Measurements from ENCODE around the gene ERICH2.

ERICH2 gene

GRCh38 chr2:170762760-170763159 is 7.4 kb upstream of the ERICH2 start:
- H3K9me3 ChIP-seq (ENCODE audit: low read length), result no peaks in the 10 kb centered on the region
- no peaks in the 10 kb centered on the region for H3K9me2 ChIP-seq (ENCODE audit: low read depth, low read length)
- no peak overlapping the region for H3K4me2 ChIP-seq (ENCODE audit: low read length)
- TF ChIP-seq CTCF (IDR thresholded peaks at IDR 0.05; ENCODE audit: low read length) (no peak), EZH2 (IDR thresholded peaks at IDR 0.05; ENCODE audit: borderline replicate concordance, low read length) (no peak)
- H3F3A ChIP-seq (ENCODE audit: insufficient read depth, low read length), result no peaks in the 10 kb centered on the region
- H3K36me3 ChIP-seq (ENCODE audit: insufficient read depth, low read length), result no peaks in the 10 kb centered on the region
- no peak overlapping the region for H2AFZ ChIP-seq (ENCODE audit: low read length)
- H3K27ac ChIP-seq (ENCODE audit: low read depth, low read length, poor library complexity, severe bottlenecking), result no peak overlapping the region
- H3K27me3 ChIP-seq (ENCODE audit: insufficient read depth, low read length), result no peaks in the 10 kb centered on the region
- no peak overlapping the region for H3K9ac ChIP-seq (ENCODE audit: low read length)
- no peaks in the 10 kb centered on the region for H3K4me1 ChIP-seq (ENCODE audit: insufficient read depth, low read length, severe bottlenecking)
- no peaks in the 10 kb centered on the region for H3K79me2 ChIP-seq (ENCODE audit: insufficient read depth, low read length)
- no peaks in the 10 kb centered on the region for H4K20me1 ChIP-seq (ENCODE audit: insufficient read depth, low read length)
- H3K4me3 ChIP-seq (ENCODE audit: low read depth, low read length, poor library complexity, severe bottlenecking), result no peak overlapping the region

GRCh38 chr2:170763232-170763631 is 6.9 kb upstream of the ERICH2 start:
- no peaks in the 10 kb centered on the region for H3K27me3 ChIP-seq (ENCODE audit: insufficient read depth, low read length)
- H3K79me2 ChIP-seq (ENCODE audit: insufficient read depth, low read length), result no peaks in the 10 kb centered on the region
- H3K9ac ChIP-seq (ENCODE audit: low read length), result no peak overlapping the region
- no peaks in the 10 kb centered on the region for H3K9me3 ChIP-seq (ENCODE audit: low read length)
- no peak overlapping the region for H3K27ac ChIP-seq (ENCODE audit: low read depth, low read length, poor library complexity, severe bottlenecking)
- H3K4me1 ChIP-seq (ENCODE audit: insufficient read depth, low read length, severe bottlenecking), result no peaks in the 10 kb centered on the region
- H4K20me1 ChIP-seq (ENCODE audit: insufficient read depth, low read length), result no peaks in the 10 kb centered on the region
- no peak overlapping the region for H3K4me3 ChIP-seq (ENCODE audit: low read depth, low read length, poor library complexity, severe bottlenecking)
- H3K36me3 ChIP-seq (ENCODE audit: insufficient read depth, low read length), result no peaks in the 10 kb centered on the region
- H2AFZ ChIP-seq (ENCODE audit: low read length), result no peak overlapping the region
- no peak for TF ChIP-seq CTCF (IDR thresholded peaks at IDR 0.05; ENCODE audit: low read length)
- TF ChIP-seq EZH2 (IDR thresholded peaks at IDR 0.05; ENCODE audit: borderline replicate concordance, low read length), result no peak
- H3F3A ChIP-seq (ENCODE audit: insufficient read depth, low read length), result no peaks in the 10 kb centered on the region
- no peak overlapping the region for H3K4me2 ChIP-seq (ENCODE audit: low read length)
- H3K9me2 ChIP-seq (ENCODE audit: low read depth, low read length), result no peaks in the 10 kb centered on the region

DNA sequence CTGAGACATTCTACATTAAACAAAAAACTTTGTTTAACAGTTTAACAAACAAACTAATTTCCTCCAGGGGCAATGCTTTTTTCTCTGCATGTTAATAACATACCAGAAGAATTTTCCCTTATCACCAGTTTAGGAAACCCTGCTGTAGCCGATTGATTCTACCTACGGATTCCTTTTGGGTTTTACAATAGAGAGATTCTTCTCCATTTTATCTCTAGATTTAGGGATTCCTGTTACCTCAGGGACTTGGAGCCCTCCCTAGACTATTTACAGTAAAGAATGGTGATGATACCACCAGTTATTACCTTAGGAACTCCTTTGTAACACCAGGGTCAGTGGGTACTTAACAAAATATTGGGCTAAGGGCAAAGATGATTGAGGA is 5.3 kb upstream of the ERICH2 start:
- H3K36me3 ChIP-seq (ENCODE audit: insufficient read depth, low read length), result no peaks in the 10 kb centered on the region
- no peak overlapping the region for H3K27ac ChIP-seq (ENCODE audit: low read depth, low read length, poor library complexity, severe bottlenecking)
- H4K20me1 ChIP-seq (ENCODE audit: insufficient read depth, low read length), result no peaks in the 10 kb centered on the region
- no peaks in the 10 kb centered on the region for H3K79me2 ChIP-seq (ENCODE audit: insufficient read depth, low read length)
- H2AFZ ChIP-seq (ENCODE audit: low read length), result no peak overlapping the region
- H3K9ac ChIP-seq (ENCODE audit: low read length), result no peak overlapping the region
- no peaks in the 10 kb centered on the region for H3K9me3 ChIP-seq (ENCODE audit: low read length)
- H3K27me3 ChIP-seq (ENCODE audit: insufficient read depth, low read length), result no peaks in the 10 kb centered on the region
- no peak overlapping the region for H3K4me2 ChIP-seq (ENCODE audit: low read length)
- no peaks in the 10 kb centered on the region for H3K9me2 ChIP-seq (ENCODE audit: low read depth, low read length)
- no peak overlapping the region for H3K4me3 ChIP-seq (ENCODE audit: low read depth, low read length, poor library complexity, severe bottlenecking)
- TF ChIP-seq CTCF (IDR thresholded peaks at IDR 0.05; ENCODE audit: low read length) (no peak), EZH2 (IDR thresholded peaks at IDR 0.05; ENCODE audit: borderline replicate concordance, low read length) (no peak)
- no peaks in the 10 kb centered on the region for H3F3A ChIP-seq (ENCODE audit: insufficient read depth, low read length)
- peaks cover 5% of the 10 kb centered on the region for H3K4me1 ChIP-seq (ENCODE audit: insufficient read depth, low read length, severe bottlenecking)
